Hepatocyte (in vitro differentiated cells): ENCODE data around the gene OR11H7.

Experiments used
- CTCF ChIP-seq: fragments of 200-600 bp; sonication (generic); IDR thresholded peaks from 2 replicates; pipeline ENCODE4 v1.5.1; 2016; ENCODE audit warnings: antibody characterized with exemption, mild to moderate bottlenecking; ENCODE audit not compliant: poor library complexity
- EZH2 ChIP-seq: fragments of 200-600 bp; sonication (generic); IDR thresholded peaks from 2 replicates; pipeline ENCODE4 v1.6.1; 2016; ENCODE audit warnings: antibody characterized with exemption, mild to moderate bottlenecking, borderline replicate concordance
- EZH2phosphoT487 ChIP-seq: fragments of 200-600 bp; sonication (generic); IDR thresholded peaks from one replicate; pipeline ENCODE4 v1.6.1; 2018; ENCODE audit warnings: antibody characterized with exemption, mild to moderate bottlenecking, low read depth, moderate library complexity; ENCODE audit not compliant: unreplicated experiment, severe bottlenecking

- no peak for TF ChIP-seq CTCF
- TF ChIP-seq EZH2: no peak
- no peak for TF ChIP-seq EZH2phosphoT487
Observed at GRCh38 chr14:20274062-20274461, 45.3 kb downstream of the OR11H7 start.
